ENCODE measurements around the gene LSP1. TPM values are rescaled to one million over a fixed set of nuclear protein-coding genes. Genes with fewer than 3 reads are reported as not detected.

The LSP1 gene
- total and polyA plus RNA-seq, 2 of the 4 experiments (the other 2 are of a cell fraction) = not detected

DNA sequence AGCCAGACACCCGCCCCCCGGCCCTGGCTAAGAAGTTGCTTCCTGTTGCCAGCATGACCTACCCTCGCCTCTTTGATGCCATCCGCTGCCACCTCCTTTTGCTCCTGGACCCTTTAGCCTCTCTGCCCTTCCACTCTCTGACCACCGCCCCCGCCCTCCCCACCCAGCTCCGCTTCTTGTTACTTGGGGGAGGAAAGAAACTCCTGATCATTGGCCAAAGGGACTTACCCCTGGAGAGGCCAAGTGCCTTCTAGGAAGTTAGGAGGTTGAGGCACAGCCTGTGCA, 38.9 kb downstream of the LSP1 start, which contains the start of gene PRR33:
Gene PRR33, minus strand, starts transcription at position 65 of the 285 bp plus-strand sequence. CDS start 1,311 bp downstream, outside the sequence.
- H2BK120ac ChIP-seq (ENCODE audit: low read depth, low read length) = no peak within 1 kb of the TSS
- H3K9me1 ChIP-seq (ENCODE audit: insufficient read depth, low read length) = no peaks in the 10 kb centered on the region
- H3K36me3 ChIP-seq (ENCODE audit: control insufficient read depth, insufficient read depth, low read length) = no peaks in the 10 kb centered on the region
- ATAC-seq (ENCODE audit: low read depth) (no peak), DNase-seq (no peak)
- BruUV-seq (replicated peaks) = no TSS peak
- H3K27me3 ChIP-seq (ENCODE audit: control insufficient read depth, insufficient read depth, low read length) = peaks cover 25% of the 10 kb centered on the region
- no peak within 1 kb of the TSS for H3K4ac ChIP-seq (ENCODE audit: low read depth, low read length)
- H2BK15ac ChIP-seq (ENCODE audit: low read depth, low read length) = no peak within 1 kb of the TSS
- no peak within 1 kb of the TSS for H4K91ac ChIP-seq (ENCODE audit: insufficient read depth, low read depth, low read length)
- dilution Hi-C loops (cut with HindIII; ENCODE audit: low sequenced_read_pairs, unreplicated experiment) (no loop called here), in situ Hi-C loops (cut with MboI; ENCODE audit: low sequenced_read_pairs) (no loop called here), intact Hi-C loops (cut with micrococcal nuclease) (no loop called here)
- WGBS, 2 experiments (ENCODE audit: extremely low coverage in 2 of 2, insufficient read length in 1 of 2) = no CpG with 5 or more reads among the region's 7 CpGs
- H4K5ac ChIP-seq (ENCODE audit: low read depth, low read length) = no peak within 1 kb of the TSS
- H2AK9ac ChIP-seq (replicated peaks; ENCODE audit: low read depth, low read length, poor library complexity) = no peak within 1 kb of the TSS
- no peak within 1 kb of the TSS for H3K56ac ChIP-seq (ENCODE audit: extremely low read depth, insufficient read depth, low read length)
- CTCF ChIA-PET = no interaction called here
- TF ChIP-seq BHLHE40 (IDR thresholded peaks at IDR 0.05; ENCODE audit: low read depth, low read length) = no peak
- TF ChIP-seq RCOR1 (IDR thresholded peaks at IDR 0.05; ENCODE audit: insufficient replicate concordance, low read length) = no peak
- no peak for TF ChIP-seq NFE2L2 (IDR thresholded peaks at IDR 0.05; ENCODE audit: low read depth, low read length)
- no peak within 1 kb of the TSS for H3K23ac ChIP-seq (ENCODE audit: low read depth, low read length)
- H3K4me2 ChIP-seq (ENCODE audit: low read depth, low read length) = no peak within 1 kb of the TSS
- H3K9me3 ChIP-seq (ENCODE audit: control insufficient read depth, insufficient read depth, low read length) = no peaks in the 10 kb centered on the region
- H3K4me1 ChIP-seq (ENCODE audit: control insufficient read depth, insufficient read depth, low read length) = no peaks in the 10 kb centered on the region
- POLR2A ChIA-PET (ENCODE audit: unreplicated experiment) = no interaction called here
- H3K79me1 ChIP-seq (ENCODE audit: low read depth in 1 of 2, low read length in 2 of 2) = no peaks in the 10 kb centered on the region
- H3K27ac ChIP-seq (ENCODE audit: insufficient read depth, low read length) = no peak within 1 kb of the TSS
- H2BK5ac ChIP-seq (ENCODE audit: low read depth, low read length, poor library complexity, severe bottlenecking) = no peak within 1 kb of the TSS
- H3K9ac ChIP-seq (ENCODE audit: low read depth, low read length) = no peak within 1 kb of the TSS
- H3K14ac ChIP-seq (replicated peaks; ENCODE audit: low read depth, low read length) = no peak within 1 kb of the TSS
- no peak within 1 kb of the TSS for H2AFZ ChIP-seq (replicated peaks; ENCODE audit: low read length, poor library complexity)
- no peak within 1 kb of the TSS for H2BK20ac ChIP-seq (ENCODE audit: low read depth, low read length)
- no peak within 1 kb of the TSS for H2AK5ac ChIP-seq (ENCODE audit: low read depth, low read length)
- H4K20me1 ChIP-seq (ENCODE audit: insufficient read depth, low read length) = no peaks in the 10 kb centered on the region
- H4K8ac ChIP-seq (ENCODE audit: low read depth in 2 of 2, low read length in 2 of 2) = no peak within 1 kb of the TSS
- no peak within 1 kb of the TSS for H3K4me3 ChIP-seq (ENCODE audit: insufficient read depth, low read depth, low read length)
- no peak within 1 kb of the TSS for H3K18ac ChIP-seq (ENCODE audit: low read depth, low read length)
